CD4-positive, alpha-beta T cell (primary cell): ENCODE data around the gene LRPPRC. TPM values are rescaled to one million over a fixed set of nuclear protein-coding genes. Genes with fewer than 3 reads are reported as not detected.

Source experiments
- ATAC-seq: fragments of 200-7000 bp; cut with Tn5 transposase; one replicate; pipeline ENCODE4 v1.10.0; 2022; ENCODE audit warnings: mild to moderate bottlenecking; ENCODE audit not compliant: poor library complexity
- CTCF ChIA-PET: fragments of 350-600 bp; sonication (Branson Sonifier 250); formaldehyde crosslinking; loops from one replicate; lab custom pipeline; 2021; ENCODE audit warnings: antibody characterized with exemption, inconsistent platforms; lab: Charles Lee
- POLR2A ChIA-PET: fragments of 350-600 bp; sonication (Branson Sonifier 250); formaldehyde crosslinking; loops from one replicate; lab custom pipeline; 2021; ENCODE audit warnings: antibody characterized with exemption, inconsistent platforms; lab: Charles Lee
- DNase-seq, 14 experiments: peaks; one replicate each; pipeline ENCODE4 v3.0.0-alpha.2; 2013 to 2020; ENCODE audit warnings: mixed read lengths in 2 of 14
- H3K27ac ChIP-seq, 2 donors: one replicate each; pipeline versions ENCODE4 v1.5.1 to v1.7.0; 2013; ENCODE audit warnings: low read length in 2 of 2, low read depth in 1 of 2, mild to moderate bottlenecking in 1 of 2
- H3K27me3 ChIP-seq, 2 experiments: 1 replicate in 1 of 2; 2 replicates in 1 of 2; pipeline versions ENCODE4 v1.6.1 to v1.7.0; 2013; ENCODE audit warnings: low read length in 2 of 2, control low read depth in 1 of 2, mild to moderate bottlenecking in 1 of 2, moderate library complexity in 1 of 2; ENCODE audit not compliant: insufficient read depth in 2 of 2, control insufficient read depth in 1 of 2
- H3K36me3 ChIP-seq: one replicate; pipeline ENCODE4 v1.6.1; 2013; ENCODE audit warnings: low read length, control low read depth; ENCODE audit not compliant: insufficient read depth
- H3K4me1 ChIP-seq: one replicate; pipeline ENCODE4 v1.6.1; 2013; ENCODE audit warnings: low read length, control low read depth; ENCODE audit not compliant: insufficient read depth
- H3K4me3 ChIP-seq: one replicate; pipeline ENCODE4 v1.5.1; 2013; ENCODE audit warnings: mild to moderate bottlenecking, low read length, moderate library complexity
- H3K9me3 ChIP-seq, 2 experiments: 1 replicate in 1 of 2; 2 replicates in 1 of 2; pipeline versions ENCODE4 v1.6.1 to v1.7.0; 2013; ENCODE audit warnings: low read length in 2 of 2, mild to moderate bottlenecking in 2 of 2, control low read depth in 1 of 2, moderate library complexity in 1 of 2; ENCODE audit not compliant: control insufficient read depth in 1 of 2, insufficient read depth in 1 of 2
- H3K27ac Mint-ChIP-seq: one replicate; pipeline ENCODE4 v1.8.0; 2020; ENCODE audit warnings: mixed read lengths
- H3K27me3 Mint-ChIP-seq: one replicate; pipeline ENCODE4 v1.8.0; 2021; ENCODE audit warnings: mixed read lengths
- H3K36me3 Mint-ChIP-seq: one replicate; pipeline ENCODE4 v1.8.0; 2021; ENCODE audit warnings: low read depth, mixed read lengths
- H3K4me1 Mint-ChIP-seq: one replicate; pipeline ENCODE4 v1.8.0; 2021; ENCODE audit warnings: low read depth, mixed read lengths
- H3K4me3 Mint-ChIP-seq: one replicate; pipeline ENCODE4 v1.8.0; 2020; ENCODE audit warnings: mild to moderate bottlenecking, mixed read lengths
- H3K9me3 Mint-ChIP-seq: one replicate; pipeline ENCODE4 v1.8.0; 2020; ENCODE audit warnings: mixed read lengths
- CTCF ChIP-seq: fragments of 200-600 bp; IDR thresholded peaks from one replicate; pipeline ENCODE4 v1.8.0; 2022; ENCODE audit warnings: antibody characterized with exemption, mild to moderate bottlenecking
- intact Hi-C, 2 experiments: fragments of 100-400 bp; cut with DNase I in 1 of 2; cut with micrococcal nuclease in 1 of 2; formaldehyde crosslinking; loops; one replicate each; pipeline versions ENCODE4 v1.15.1 to v1.9.0; 2023 to 2025; cut with DNase I, micrococcal nuclease
- total RNA-seq, 174 experiments: library from RNA in 2 of 174; stranded (reverse) in 2 of 174; gene quantifications; one replicate each; pipeline ENCODE4 v1.2.3 and lab custom pipeline; 2021 to 2026

Gene LRPPRC
- total RNA-seq, 2 experiments from 2014 or later = 55.2 to 55.4 TPM

- Histone ChIP-seq H3K4me1 (peaks cover 6% of the 10 kb centered on the region), H3K9me3 (no peaks in the 10 kb centered on the region), H3K27ac (no peak overlapping the region), H3K4me3 (no peak overlapping the region), H3K36me3 (no peaks in the 10 kb centered on the region), H3K27me3 (peaks cover 0 to 2% of the 10 kb centered on the region in 2 experiments)
- CTCF ChIA-PET = interaction anchor here (0.7 to 1.2 kb wide), 4 partner anchors 11 to 1078 kb away, joined by 3 to 7 read pairs (median 4); no protein-coding TSS in a partner anchor
- ATAC-seq (peak; percentile 84), DNase-seq (peak; percentile 14 to 65 (median 48))
- POLR2A ChIA-PET = no interaction called here
- Mint-ChIP-seq H3K4me3 (no peak overlapping the region), H3K9me3 (no peaks in the 10 kb centered on the region), H3K4me1 (peaks cover 9% of the 10 kb centered on the region), H3K27ac (no peak overlapping the region), H3K27me3 (peaks cover 38% of the 10 kb centered on the region), H3K36me3 (no peaks in the 10 kb centered on the region)
- intact Hi-C loops = no loop called here
- TF ChIP-seq CTCF = peak; percentile 80
Observed at GRCh38 chr2:43877782-43878464, 117.9 kb downstream of the LRPPRC start.

GRCh38 chr2:43874776-43875451 lies 120.9 kb downstream of the LRPPRC start:
- Histone ChIP-seq H3K9me3 (no peaks in the 10 kb centered on the region), H3K4me1 (peaks cover 6% of the 10 kb centered on the region), H3K4me3 (no peak overlapping the region), H3K27me3 (peaks cover 0 to 2% of the 10 kb centered on the region in 2 experiments), H3K27ac (no peak overlapping the region), H3K36me3 (no peaks in the 10 kb centered on the region)
- Mint-ChIP-seq H3K9me3 (no peaks in the 10 kb centered on the region), H3K27me3 (peaks cover 48% of the 10 kb centered on the region), H3K36me3 (no peaks in the 10 kb centered on the region), H3K27ac (no peak overlapping the region), H3K4me3 (no peak overlapping the region), H3K4me1 (peaks cover 9% of the 10 kb centered on the region)
- CTCF ChIA-PET = no interaction called here
- intact Hi-C loops = no loop called here
- ATAC-seq = no peak
- TF ChIP-seq CTCF = no peak
- POLR2A ChIA-PET = no interaction called here
- no peak for DNase-seq

- H3K36me3 Mint-ChIP-seq = no peaks in the 10 kb centered on the region
- no peaks in the 10 kb centered on the region for H3K9me3 Mint-ChIP-seq
- no peak for ATAC-seq
- intact Hi-C loops = no loop called here
- Histone ChIP-seq H3K9me3 (no peaks in the 10 kb centered on the region), H3K27me3 (peaks cover 0 to 2% of the 10 kb centered on the region in 2 experiments), H3K4me1 (no peaks in the 10 kb centered on the region), H3K36me3 (no peaks in the 10 kb centered on the region), H3K27ac (no peak overlapping the region), H3K4me3 (no peak overlapping the region)
- no peak overlapping the region for H3K4me3 Mint-ChIP-seq
- H3K4me1 Mint-ChIP-seq = no peaks in the 10 kb centered on the region
- TF ChIP-seq CTCF = no peak
- peaks cover 56% of the 10 kb centered on the region for H3K27me3 Mint-ChIP-seq
- no peak overlapping the region for H3K27ac Mint-ChIP-seq
- CTCF ChIA-PET = no interaction called here
- no peak for DNase-seq
- POLR2A ChIA-PET = no interaction called here
Observed at GRCh38 chr2:43872151-43872550, 123.6 kb downstream of the LRPPRC start.
